Coronary artery (tissue), 2 donors: ENCODE data around the gene PRICKLE1.
A peak's percentile ranks its signal among the peaks of the same experiment; 100 is the strongest.

Source experiments
- DNase-seq: peaks from one replicate; pipeline ENCODE4 v3.0.0-alpha.2; 2017; ENCODE audit warnings: low spot score
- H3K27ac ChIP-seq, 2 donors: fragments of 200-600 bp; sonication (generic); one replicate each; pipeline ENCODE4 v1.5.1; 2016 to 2019
- H3K4me3 ChIP-seq: fragments of 200-600 bp; sonication (generic); 2 replicates; pipeline ENCODE4 v1.5.1; 2016; ENCODE audit warnings: mild to moderate bottlenecking, moderate library complexity
- TF ChIP-seq, protein P1 (sequence below): fragments of 200-600 bp; sonication (generic); IDR thresholded peaks from one replicate; pipeline ENCODE4 v1.5.1; 2019; ENCODE audit warnings: antibody characterized with exemption

PRICKLE1 gene

DNA sequence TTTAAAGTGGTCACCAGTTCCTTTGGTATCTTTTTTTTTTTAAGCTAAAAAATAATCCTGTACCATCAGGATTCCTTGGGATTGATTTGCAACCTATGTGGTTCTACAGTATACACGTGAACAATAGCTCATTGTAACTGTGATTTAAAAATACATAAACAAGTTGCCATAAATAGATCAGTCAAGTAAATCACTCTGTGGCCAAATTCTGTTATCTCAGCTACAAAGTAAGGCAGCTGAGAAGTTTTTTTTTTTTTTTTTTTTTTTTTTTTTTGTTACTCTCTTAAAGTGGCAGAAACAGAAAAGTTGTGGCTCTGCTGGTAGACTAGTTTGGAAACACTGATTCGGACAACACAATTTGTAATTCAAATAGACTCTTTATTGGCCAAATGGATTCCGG lies 104.5 kb downstream of the PRICKLE1 start:
- no peak overlapping the region for H3K4me3 ChIP-seq

DNA sequence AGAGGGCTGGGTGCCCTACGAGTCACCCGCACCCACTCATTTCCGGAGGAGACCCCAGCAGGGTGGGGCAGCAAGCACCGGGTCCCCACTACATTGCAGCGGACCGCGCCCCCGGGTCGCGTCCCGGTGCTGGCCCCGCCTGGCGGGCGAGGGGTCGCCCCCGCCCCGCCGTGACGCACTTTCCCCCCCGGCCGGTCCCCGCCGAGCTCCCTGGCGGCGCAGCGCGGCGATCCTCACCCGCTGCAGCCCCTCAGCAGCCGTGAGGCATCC lies 106.1 kb downstream of the PRICKLE1 start:
- TF ChIP-seq, protein P1, sequence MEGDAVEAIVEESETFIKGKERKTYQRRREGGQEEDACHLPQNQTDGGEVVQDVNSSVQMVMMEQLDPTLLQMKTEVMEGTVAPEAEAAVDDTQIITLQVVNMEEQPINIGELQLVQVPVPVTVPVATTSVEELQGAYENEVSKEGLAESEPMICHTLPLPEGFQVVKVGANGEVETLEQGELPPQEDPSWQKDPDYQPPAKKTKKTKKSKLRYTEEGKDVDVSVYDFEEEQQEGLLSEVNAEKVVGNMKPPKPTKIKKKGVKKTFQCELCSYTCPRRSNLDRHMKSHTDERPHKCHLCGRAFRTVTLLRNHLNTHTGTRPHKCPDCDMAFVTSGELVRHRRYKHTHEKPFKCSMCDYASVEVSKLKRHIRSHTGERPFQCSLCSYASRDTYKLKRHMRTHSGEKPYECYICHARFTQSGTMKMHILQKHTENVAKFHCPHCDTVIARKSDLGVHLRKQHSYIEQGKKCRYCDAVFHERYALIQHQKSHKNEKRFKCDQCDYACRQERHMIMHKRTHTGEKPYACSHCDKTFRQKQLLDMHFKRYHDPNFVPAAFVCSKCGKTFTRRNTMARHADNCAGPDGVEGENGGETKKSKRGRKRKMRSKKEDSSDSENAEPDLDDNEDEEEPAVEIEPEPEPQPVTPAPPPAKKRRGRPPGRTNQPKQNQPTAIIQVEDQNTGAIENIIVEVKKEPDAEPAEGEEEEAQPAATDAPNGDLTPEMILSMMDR = no peak
- H3K4me3 ChIP-seq = peak overlapping the region; percentile 85
- H3K27ac ChIP-seq = peak overlapping the region; percentile 73 to 89
- DNase-seq = no peak

More for the DNA sequence above, 104.5 kb downstream of the PRICKLE1 start:
- H3K27ac ChIP-seq = no peak overlapping the region
- no peak for DNase-seq
- TF ChIP-seq, protein P1 = no peak

DNA sequence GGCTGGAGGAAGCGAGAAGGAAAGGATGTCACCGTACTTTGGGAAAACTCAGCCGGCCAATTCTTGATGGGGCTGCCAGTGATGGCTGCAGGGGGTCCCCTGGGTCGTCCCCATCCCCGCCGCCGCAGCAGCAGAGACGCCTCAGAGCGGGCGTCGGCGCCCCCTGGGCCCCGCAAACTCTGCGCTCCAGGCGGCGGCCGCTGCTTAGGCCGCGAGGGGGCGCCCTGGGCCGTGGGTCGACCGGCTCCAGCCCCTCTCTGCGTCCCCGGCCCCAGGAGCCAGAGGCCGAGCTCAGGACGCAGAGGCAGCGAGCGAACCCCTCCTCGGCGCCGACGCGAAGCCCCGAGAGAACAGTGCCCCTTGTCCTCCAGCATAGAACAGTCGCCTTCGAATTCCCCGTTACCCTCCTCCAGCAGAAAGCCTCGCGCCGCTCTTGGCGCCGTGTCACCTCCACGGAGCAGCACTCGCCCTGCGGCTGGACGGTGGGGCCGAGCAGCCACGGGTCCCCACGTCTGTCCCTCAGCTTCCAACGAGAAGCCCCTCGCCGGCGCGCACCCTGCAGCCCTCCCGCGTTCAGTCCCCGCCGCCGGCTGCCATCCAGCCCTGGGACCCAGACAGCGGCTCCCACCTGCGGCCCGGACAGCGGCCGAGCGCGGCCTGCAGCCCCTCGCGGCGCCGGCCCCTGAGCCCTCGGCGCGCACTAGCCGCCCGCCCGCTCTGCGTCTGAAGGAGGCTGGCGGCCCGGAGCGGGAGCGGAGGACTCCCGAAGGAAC lies 106.6 kb downstream of the PRICKLE1 start:
- peak; percentile 74 for DNase-seq
- Histone ChIP-seq H3K4me3 (peak overlapping the region; percentile 85), H3K27ac (peak overlapping the region; percentile 73 to 89)
- TF ChIP-seq, protein P1 = peak; percentile 94

DNA sequence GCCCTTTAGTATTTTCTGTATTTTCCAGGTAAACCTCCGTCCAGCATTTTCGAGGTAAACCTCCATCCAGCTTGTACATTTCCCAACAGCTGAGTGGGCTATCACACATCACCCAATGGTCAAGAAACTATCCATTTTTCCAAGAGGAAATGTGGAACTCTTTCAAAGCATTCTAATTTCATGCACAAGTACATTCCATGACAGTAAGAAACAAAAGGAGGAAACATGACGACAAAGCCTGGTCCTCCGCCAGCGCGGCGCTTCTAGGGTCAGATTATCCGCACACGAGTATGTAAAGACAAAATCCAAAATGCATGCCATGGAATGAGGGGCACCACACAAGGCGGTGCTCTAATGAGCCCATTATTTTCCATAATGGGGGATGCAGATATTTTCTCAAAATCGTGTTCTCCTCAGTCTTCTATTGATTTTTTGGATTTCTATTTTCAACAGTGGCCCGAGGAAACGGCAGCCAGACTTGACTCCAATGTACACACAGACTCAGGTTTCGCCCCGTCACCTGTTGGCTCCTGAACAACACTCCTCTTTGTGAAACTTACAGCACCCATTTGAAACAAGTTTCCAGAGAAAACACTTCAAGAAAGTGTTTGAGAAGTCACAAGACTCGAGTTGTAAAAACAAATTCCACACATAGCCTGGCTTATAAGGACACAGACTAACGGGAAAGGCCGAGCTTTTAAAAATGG lies 107.4 kb downstream of the PRICKLE1 start:
- no peak for DNase-seq
- TF ChIP-seq, protein P1 = no peak

DNA sequence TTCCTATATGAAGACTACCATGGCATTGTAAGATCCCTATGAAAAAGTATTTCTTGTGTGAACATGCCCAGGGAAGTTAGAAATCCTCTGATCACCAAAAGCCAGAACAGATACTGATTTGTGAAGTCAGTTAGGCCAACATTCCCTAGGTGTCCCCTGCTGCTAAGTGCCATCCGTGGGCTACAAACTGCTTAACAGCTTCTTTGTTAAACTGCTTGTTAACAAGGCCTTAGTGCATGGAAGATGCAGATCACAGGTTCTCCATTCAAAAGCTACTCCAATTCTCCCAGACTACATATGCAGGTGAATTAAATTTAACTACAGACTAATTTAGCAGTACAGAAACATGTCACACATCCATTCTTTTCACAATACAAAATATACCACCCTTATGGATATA lies 108.2 kb downstream of the PRICKLE1 start:
- Histone ChIP-seq H3K4me3 (no peak overlapping the region), H3K27ac (peak overlapping the region in 1 of 2 donors; percentile 89)
- TF ChIP-seq, protein P1 = no peak
- DNase-seq = no peak

More for the DNA sequence above, 107.4 kb downstream of the PRICKLE1 start:
- peak overlapping the region; percentile 85 for H3K4me3 ChIP-seq
- peak overlapping the region; percentile 73 to 89 for H3K27ac ChIP-seq

DNA sequence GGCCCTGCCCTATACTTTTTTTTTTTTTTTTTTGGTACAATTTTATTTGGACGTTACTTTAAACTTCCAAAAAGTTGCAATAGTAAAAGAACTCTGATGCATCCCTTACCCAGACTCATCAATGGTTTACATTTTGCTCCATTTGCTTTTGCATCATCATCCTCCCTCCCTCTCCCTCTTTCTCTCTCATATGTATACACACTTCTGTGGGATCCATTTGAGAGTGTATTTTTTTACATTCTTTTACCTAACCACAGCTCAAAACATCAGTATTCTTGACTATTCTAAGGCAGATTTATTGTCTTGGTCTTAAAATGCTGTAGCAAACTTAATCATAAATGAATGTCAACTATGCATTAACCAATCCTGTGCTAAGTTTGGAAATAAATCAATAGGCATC lies 111.6 kb downstream of the PRICKLE1 start:
- TF ChIP-seq, protein P1 = no peak
- no peak for DNase-seq
- H3K27ac ChIP-seq = no peak overlapping the region
- no peak overlapping the region for H3K4me3 ChIP-seq

DNA sequence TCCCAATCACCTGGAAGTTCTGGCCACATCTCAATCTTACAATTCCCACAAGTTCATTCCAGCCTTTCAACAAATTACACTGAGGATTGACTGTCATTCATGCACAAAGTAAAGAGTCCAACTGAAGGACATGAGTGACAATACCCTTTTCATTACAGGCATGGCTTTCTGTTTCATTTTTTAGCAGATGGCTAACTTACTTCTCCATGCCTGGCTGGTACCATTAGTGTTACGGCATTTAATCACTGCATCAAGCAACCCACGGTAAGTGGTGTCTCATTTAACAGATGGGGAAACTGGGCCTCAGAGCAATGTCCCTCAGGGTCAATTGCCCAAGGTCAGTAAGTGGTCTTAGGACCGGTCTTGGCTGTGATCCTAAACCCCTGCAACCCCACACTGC lies 114.4 kb downstream of the PRICKLE1 start:
- no peak overlapping the region for H3K4me3 ChIP-seq
- no peak overlapping the region for H3K27ac ChIP-seq
- TF ChIP-seq, protein P1 = no peak
- no peak for DNase-seq
